Mesenchymal stem cell (in vitro differentiated cells and primary cell): ENCODE data around the gene XPNPEP3.
"Not testable (repeated sequence)": the region's sequence is repeated elsewhere in the genome, so short reads cannot be mapped to it uniquely, and the experiment has no call there.

Experiments used
- DNase-seq: peaks from one replicate; pipeline ENCODE4 v3.0.0-alpha.2; 2013
- H2AFZ ChIP-seq: one replicate; pipeline ENCODE4 v1.6.1; 2013; ENCODE audit warnings: low read depth, mild to moderate bottlenecking, control low read depth, inconsistent platforms, low read length, moderate library complexity
- H2AK5ac ChIP-seq: 2 replicates; pipeline ENCODE4 v1.6.1; 2013; ENCODE audit warnings: low read length, moderate library complexity, mild to moderate bottlenecking, inconsistent platforms; ENCODE audit not compliant: severe bottlenecking
- H2BK120ac ChIP-seq: one replicate; pipeline ENCODE4 v1.6.1; 2013; ENCODE audit warnings: low read depth, mild to moderate bottlenecking, inconsistent platforms, low read length, moderate library complexity
- H2BK12ac ChIP-seq, 2 experiments: one replicate each; pipeline ENCODE4 v1.6.1; 2013; ENCODE audit warnings: inconsistent platforms in 2 of 2, low read length in 2 of 2, mild to moderate bottlenecking in 2 of 2, moderate library complexity in 2 of 2, control low read depth in 1 of 2
- H2BK15ac ChIP-seq: one replicate; pipeline ENCODE4 v1.6.1; 2013; ENCODE audit warnings: mild to moderate bottlenecking, low read depth, inconsistent platforms; ENCODE audit not compliant: poor library complexity, severe bottlenecking
- H2BK5ac ChIP-seq: 2 replicates; pipeline ENCODE4 v1.6.1; 2013; ENCODE audit warnings: low read depth, mild to moderate bottlenecking, low read length, control low read depth, inconsistent platforms; ENCODE audit not compliant: poor library complexity, severe bottlenecking
- H3K14ac ChIP-seq, 2 experiments: one replicate each; pipeline ENCODE4 v1.6.1; 2013; ENCODE audit warnings: inconsistent platforms in 2 of 2, low read length in 2 of 2, control low read depth in 1 of 2, mild to moderate bottlenecking in 1 of 2, moderate library complexity in 1 of 2
- H3K18ac ChIP-seq, 2 experiments: one replicate each; pipeline ENCODE4 v1.6.1; 2013; ENCODE audit warnings: inconsistent platforms in 2 of 2, low read length in 2 of 2, control low read depth in 1 of 2, low read depth in 1 of 2, mild to moderate bottlenecking in 1 of 2
- H3K23ac ChIP-seq, 2 experiments: one replicate each; pipeline ENCODE4 v1.6.1; 2013; ENCODE audit warnings: inconsistent platforms in 2 of 2, low read length in 2 of 2, mild to moderate bottlenecking in 2 of 2, moderate library complexity in 2 of 2, control low read depth in 1 of 2
- H3K27ac ChIP-seq: 2 replicates; pipeline ENCODE4 v1.5.1; 2013; ENCODE audit warnings: mild to moderate bottlenecking, moderate library complexity, low read length, control low read depth, inconsistent platforms; ENCODE audit not compliant: poor library complexity, severe bottlenecking
- H3K27me3 ChIP-seq, 2 experiments: 2 replicates each; pipeline versions ENCODE4 v1.6.1 to v1.7.0; 2013; ENCODE audit warnings: low read length in 2 of 2, mild to moderate bottlenecking in 2 of 2, moderate library complexity in 2 of 2, control low read depth in 1 of 2, inconsistent platforms in 1 of 2; ENCODE audit not compliant: control insufficient read depth in 1 of 2, insufficient read depth in 1 of 2
- H3K36me3 ChIP-seq, 2 experiments: 2 replicates each; pipeline versions ENCODE4 v1.6.1 to v1.7.0; 2013; ENCODE audit warnings: low read length in 2 of 2, control low read depth in 1 of 2, inconsistent platforms in 1 of 2, low read depth in 1 of 2, mild to moderate bottlenecking in 1 of 2; ENCODE audit not compliant: insufficient read depth in 2 of 2, control insufficient read depth in 1 of 2
- H3K4ac ChIP-seq, 2 experiments: one replicate each; pipeline ENCODE4 v1.6.1; 2013; ENCODE audit warnings: inconsistent platforms in 2 of 2, low read length in 2 of 2, mild to moderate bottlenecking in 2 of 2, moderate library complexity in 2 of 2, control low read depth in 1 of 2, low read depth in 1 of 2
- H3K4me1 ChIP-seq: 2 replicates; pipeline ENCODE4 v1.6.1; 2013; ENCODE audit warnings: low read depth, low read length, control low read depth; ENCODE audit not compliant: control insufficient read depth, insufficient read depth
- H3K4me2 ChIP-seq: 2 replicates; pipeline ENCODE4 v1.6.1; 2013; ENCODE audit warnings: low read length, mild to moderate bottlenecking, inconsistent platforms; ENCODE audit not compliant: poor library complexity, severe bottlenecking
- H3K4me3 ChIP-seq, 2 experiments: 2 replicates each; pipeline versions ENCODE4 v1.5.1 to v1.7.0; 2013; ENCODE audit warnings: low read length in 2 of 2, mild to moderate bottlenecking in 2 of 2, control low read depth in 1 of 2, low read depth in 1 of 2; ENCODE audit not compliant: insufficient read depth in 1 of 2
- H3K79me1 ChIP-seq: replicated peaks from 2 replicates; pipeline ENCODE4 v1.6.1; 2013; ENCODE audit warnings: mild to moderate bottlenecking, control low read depth, low read length, inconsistent platforms; ENCODE audit not compliant: poor library complexity, severe bottlenecking
- H3K9ac ChIP-seq: 2 replicates; pipeline ENCODE4 v1.7.0; 2013; ENCODE audit warnings: mild to moderate bottlenecking, low read length, moderate library complexity
- H3K9me3 ChIP-seq: 2 replicates; pipeline ENCODE4 v1.7.0; 2013; ENCODE audit warnings: mild to moderate bottlenecking, low read length; ENCODE audit not compliant: control insufficient read depth
- H4K8ac ChIP-seq: one replicate; pipeline ENCODE4 v1.6.1; 2013; ENCODE audit warnings: inconsistent platforms, mild to moderate bottlenecking, low read length, moderate library complexity
- H4K91ac ChIP-seq: one replicate; pipeline ENCODE4 v1.6.1; 2013; ENCODE audit warnings: mild to moderate bottlenecking, low read length, inconsistent platforms
- WGBS: methylation state at CpG from one replicate; pipeline ENCODE4 v1.1.7; 2013; ENCODE audit warnings: mixed read lengths; 5-methylcytosine and 5-hydroxymethylcytosine counted together

The XPNPEP3 gene

DNA sequence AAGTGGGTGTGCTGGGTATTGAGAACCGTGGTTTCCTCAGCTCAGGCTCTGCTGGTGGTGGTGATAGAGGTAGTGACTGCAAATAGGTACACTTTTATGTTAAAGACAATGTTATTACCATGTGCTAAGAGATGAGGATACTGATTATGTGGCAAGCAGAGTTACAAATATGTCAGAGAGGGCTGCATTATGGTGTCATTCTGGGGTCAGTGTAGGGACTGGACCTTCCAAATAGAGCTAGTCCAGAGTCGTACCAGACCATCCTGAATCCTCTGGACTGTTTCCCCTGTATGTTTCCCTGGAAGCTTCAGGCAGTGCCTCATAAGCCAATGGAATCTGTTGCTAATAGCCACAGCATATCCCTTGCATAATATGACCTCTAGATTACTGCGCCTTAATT is 5.1 kb downstream of the XPNPEP3 start, which contains the start of gene DNAJB7:
Gene DNAJB7, minus strand, starts transcription at position 101 of the 400 bp plus-strand sequence. CDS start 119 bp downstream, outside the sequence.
- H3K23ac ChIP-seq, result no peak within 1 kb of the TSS
- H2BK5ac ChIP-seq, result no peak within 1 kb of the TSS
- DNase-seq, result peak; percentile 16
- no peak within 1 kb of the TSS for H3K14ac ChIP-seq
- peaks cover 18% of the 10 kb centered on the region for H3K79me1 ChIP-seq
- H2BK12ac ChIP-seq, result no peak within 1 kb of the TSS
- no peak within 1 kb of the TSS for H3K4ac ChIP-seq
- no peak within 1 kb of the TSS for H2BK15ac ChIP-seq
- WGBS, result 93% methylated on average over 2 of the region's 3 CpGs
- no peaks in the 10 kb centered on the region for H3K9me3 ChIP-seq
- H3K4me3 ChIP-seq, result no peak within 1 kb of the TSS
- H2AFZ ChIP-seq, result no peak within 1 kb of the TSS
- H3K9ac ChIP-seq, result no peak within 1 kb of the TSS
- H3K27ac ChIP-seq, result peak within 1 kb of the TSS; percentile 15
- H4K8ac ChIP-seq, result no peak within 1 kb of the TSS
- H2BK120ac ChIP-seq, result no peak within 1 kb of the TSS
- H3K36me3 ChIP-seq, result peaks cover 0 to 26% of the 10 kb centered on the region in 2 experiments
- no peak within 1 kb of the TSS for H4K91ac ChIP-seq
- peaks cover 4% of the 10 kb centered on the region for H3K4me1 ChIP-seq
- no peak within 1 kb of the TSS for H3K18ac ChIP-seq
- no peaks in the 10 kb centered on the region for H3K27me3 ChIP-seq
- no peak within 1 kb of the TSS for H3K4me2 ChIP-seq
- no peak within 1 kb of the TSS for H2AK5ac ChIP-seq

DNA sequence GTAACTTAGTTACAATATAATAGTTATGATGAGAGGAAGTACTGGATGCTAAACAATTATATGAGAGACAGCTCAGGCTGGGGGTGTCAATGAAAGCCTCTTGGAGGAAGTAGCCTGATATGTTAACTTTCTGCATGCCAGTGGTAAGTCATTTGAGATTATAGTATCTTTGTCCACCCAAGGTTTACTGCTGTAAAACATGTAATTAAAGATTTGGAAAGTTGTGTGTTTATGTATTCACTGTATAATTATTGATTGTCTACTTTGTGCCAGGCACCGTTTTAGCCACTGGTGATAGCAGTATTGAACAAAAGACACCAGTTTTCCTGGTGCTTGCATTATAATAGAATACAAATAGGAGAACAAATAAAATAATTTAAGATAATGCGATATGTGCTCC is 5.6 kb downstream of the XPNPEP3 start:
- Histone ChIP-seq H3K36me3 (peaks cover 0 to 28% of the 10 kb centered on the region in 2 experiments), H3K14ac (no peak overlapping the region), H3K27ac (no peak overlapping the region), H3K4me1 (peaks cover 4% of the 10 kb centered on the region), H4K91ac (no peak overlapping the region), H3K23ac (no peak overlapping the region), H3K27me3 (no peaks in the 10 kb centered on the region), H2AK5ac (no peak overlapping the region), H2BK15ac (no peak overlapping the region), H2BK120ac (no peak overlapping the region), H3K9me3 (no peaks in the 10 kb centered on the region), H3K9ac (no peak overlapping the region), H4K8ac (no peak overlapping the region), H2AFZ (no peak overlapping the region), H2BK5ac (no peak overlapping the region), H2BK12ac (no peak overlapping the region), H3K4me2 (no peak overlapping the region), H3K18ac (no peak overlapping the region), H3K79me1 (peaks cover 18% of the 10 kb centered on the region), H3K4me3 (no peak overlapping the region), H3K4ac (no peak overlapping the region)
- WGBS, result 100% methylated on average over 1 of the region's 2 CpGs
- no peak for DNase-seq

DNA sequence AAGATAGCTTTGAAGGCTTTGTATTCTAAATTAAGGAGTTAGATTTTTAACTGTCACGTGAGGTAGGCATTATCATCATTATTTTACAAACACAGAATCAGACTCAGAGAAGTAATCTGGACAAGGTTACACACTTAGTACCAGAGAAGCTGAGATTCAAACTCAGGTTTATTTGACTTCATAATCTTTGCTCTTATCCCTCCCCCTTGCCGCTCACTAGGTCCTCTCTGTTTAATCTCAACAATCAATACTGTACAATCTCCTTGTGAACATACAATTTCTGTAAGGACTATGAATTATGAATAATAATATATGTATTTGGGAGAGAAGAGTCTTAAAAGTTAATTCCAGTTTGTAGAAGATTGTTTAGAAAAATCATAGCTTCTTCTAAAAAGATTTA is 10.2 kb downstream of the XPNPEP3 start:
- H4K8ac ChIP-seq, result no peak overlapping the region

DNA sequence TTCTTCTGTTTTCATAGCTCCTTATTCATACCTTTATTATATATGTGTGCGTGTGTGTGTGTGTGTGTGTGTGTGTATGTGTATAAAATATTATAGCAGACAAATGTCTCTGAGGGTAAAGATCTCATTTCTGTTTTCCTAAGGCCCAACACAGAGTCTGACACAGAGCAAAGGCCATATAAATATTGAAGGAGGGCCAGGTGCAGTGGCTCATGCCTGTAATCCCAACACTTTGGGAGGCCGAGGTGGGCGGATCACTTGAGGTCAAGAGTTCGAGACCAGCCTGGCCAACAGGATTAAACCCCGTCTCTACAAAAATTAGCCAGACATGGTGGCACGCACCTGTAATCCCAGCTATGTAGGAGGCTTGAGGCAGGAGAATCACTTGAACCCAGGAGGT is 11.4 kb downstream of the XPNPEP3 start:
- Histone ChIP-seq H3K79me1 (peaks cover 15% of the 10 kb centered on the region), H3K36me3 (peaks cover under 1 to 43% of the 10 kb centered on the region in 2 experiments)
- H2BK15ac ChIP-seq, H3K9me3 ChIP-seq, H2AK5ac ChIP-seq, H2AFZ ChIP-seq, H4K8ac ChIP-seq, H3K23ac ChIP-seq, H4K91ac ChIP-seq, H3K4ac ChIP-seq, H3K9ac ChIP-seq, H3K4me1 ChIP-seq, H3K27ac ChIP-seq, H3K27me3 ChIP-seq, H3K4me2 ChIP-seq, H2BK5ac ChIP-seq, H3K4me3 ChIP-seq, H3K18ac ChIP-seq, H2BK12ac ChIP-seq, H2BK120ac ChIP-seq, H3K14ac ChIP-seq, DNase-seq: not testable (repeated sequence)
- 96% methylated on average over 5 of the region's 6 CpGs for WGBS

More for the DNA sequence above, 10.2 kb downstream of the XPNPEP3 start:
- Histone ChIP-seq H2BK120ac (no peak overlapping the region), H3K23ac (no peak overlapping the region), H2BK15ac (no peak overlapping the region), H3K27me3 (no peaks in the 10 kb centered on the region), H3K9me3 (no peaks in the 10 kb centered on the region), H3K4me2 (no peak overlapping the region), H2BK5ac (no peak overlapping the region), H2AK5ac (no peak overlapping the region), H3K18ac (no peak overlapping the region), H2AFZ (no peak overlapping the region), H2BK12ac (no peak overlapping the region), H3K9ac (no peak overlapping the region), H3K4ac (no peak overlapping the region), H3K14ac (no peak overlapping the region), H3K79me1 (peaks cover 18% of the 10 kb centered on the region), H3K4me1 (peaks cover 2% of the 10 kb centered on the region), H3K4me3 (no peak overlapping the region), H3K27ac (no peak overlapping the region), H3K36me3 (peaks cover 0 to 41% of the 10 kb centered on the region in 2 experiments), H4K91ac (no peak overlapping the region)
- WGBS, result 100% methylated on average over 1 of the region's 2 CpGs
- no peak for DNase-seq
